ENCODE data around the gene OTOS.

Gene OTOS

DNA sequence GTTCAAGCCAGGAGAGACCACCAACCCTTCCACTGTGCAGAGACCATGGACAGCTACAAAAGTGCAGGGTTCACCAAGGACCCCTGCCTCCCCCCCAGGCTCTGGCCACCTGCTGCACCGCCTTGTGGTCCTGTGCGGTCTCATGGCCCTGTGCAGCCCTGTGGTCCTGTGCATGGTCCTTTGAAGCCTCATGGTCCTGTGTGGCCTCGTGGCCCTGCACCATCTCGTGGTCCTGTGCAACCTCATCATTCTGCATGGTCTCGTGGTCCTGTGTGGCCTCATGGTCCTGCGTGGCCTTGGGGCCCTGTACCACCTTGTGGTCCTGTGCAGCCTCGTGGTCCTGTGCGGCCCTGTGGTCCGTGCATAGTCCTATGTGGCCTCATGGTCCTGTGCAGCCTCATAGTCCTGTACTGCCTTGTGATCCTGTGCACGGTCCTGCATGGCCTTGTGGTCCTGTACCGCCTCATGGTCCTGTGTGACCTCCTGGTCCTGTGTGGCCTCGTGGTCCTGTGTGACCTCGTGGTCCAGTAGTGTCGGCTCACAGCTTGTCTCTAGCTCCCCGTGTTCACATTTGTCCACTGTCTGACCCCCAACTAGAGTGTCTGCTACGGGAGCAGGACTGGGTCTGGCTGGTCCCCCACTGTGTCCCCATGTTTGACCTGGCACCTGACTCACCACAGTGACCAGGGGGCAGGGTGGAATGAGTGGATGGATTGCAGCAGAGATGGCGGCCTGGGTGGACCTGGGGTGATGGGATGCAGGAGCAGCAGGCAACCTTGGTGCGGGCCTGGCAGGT lies 20.0 kb upstream of the OTOS start:
- TF ChIP-seq, protein P1, sequence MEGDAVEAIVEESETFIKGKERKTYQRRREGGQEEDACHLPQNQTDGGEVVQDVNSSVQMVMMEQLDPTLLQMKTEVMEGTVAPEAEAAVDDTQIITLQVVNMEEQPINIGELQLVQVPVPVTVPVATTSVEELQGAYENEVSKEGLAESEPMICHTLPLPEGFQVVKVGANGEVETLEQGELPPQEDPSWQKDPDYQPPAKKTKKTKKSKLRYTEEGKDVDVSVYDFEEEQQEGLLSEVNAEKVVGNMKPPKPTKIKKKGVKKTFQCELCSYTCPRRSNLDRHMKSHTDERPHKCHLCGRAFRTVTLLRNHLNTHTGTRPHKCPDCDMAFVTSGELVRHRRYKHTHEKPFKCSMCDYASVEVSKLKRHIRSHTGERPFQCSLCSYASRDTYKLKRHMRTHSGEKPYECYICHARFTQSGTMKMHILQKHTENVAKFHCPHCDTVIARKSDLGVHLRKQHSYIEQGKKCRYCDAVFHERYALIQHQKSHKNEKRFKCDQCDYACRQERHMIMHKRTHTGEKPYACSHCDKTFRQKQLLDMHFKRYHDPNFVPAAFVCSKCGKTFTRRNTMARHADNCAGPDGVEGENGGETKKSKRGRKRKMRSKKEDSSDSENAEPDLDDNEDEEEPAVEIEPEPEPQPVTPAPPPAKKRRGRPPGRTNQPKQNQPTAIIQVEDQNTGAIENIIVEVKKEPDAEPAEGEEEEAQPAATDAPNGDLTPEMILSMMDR (IDR thresholded peaks at IDR 0.05; ENCODE audit: poor library complexity, severe bottlenecking) = no peak
- Histone ChIP-seq H3K9me3 (ENCODE audit: severe bottlenecking) (no peaks in the 10 kb centered on the region), H3K4me3 (ENCODE audit: severe bottlenecking) (no peak overlapping the region), H3K27me3 (ENCODE audit: insufficient read depth, poor library complexity, severe bottlenecking) (no peaks in the 10 kb centered on the region), H3K27ac (ENCODE audit: poor library complexity, severe bottlenecking) (no peak overlapping the region), H3K4me1 (ENCODE audit: insufficient read depth, poor library complexity, severe bottlenecking) (no peaks in the 10 kb centered on the region), H3K36me3 (ENCODE audit: low read depth) (no peaks in the 10 kb centered on the region)
- no peak for ATAC-seq (ENCODE audit: low read depth)
- DNase-seq (ENCODE audit: low spot score) = peak; percentile 37

DNA sequence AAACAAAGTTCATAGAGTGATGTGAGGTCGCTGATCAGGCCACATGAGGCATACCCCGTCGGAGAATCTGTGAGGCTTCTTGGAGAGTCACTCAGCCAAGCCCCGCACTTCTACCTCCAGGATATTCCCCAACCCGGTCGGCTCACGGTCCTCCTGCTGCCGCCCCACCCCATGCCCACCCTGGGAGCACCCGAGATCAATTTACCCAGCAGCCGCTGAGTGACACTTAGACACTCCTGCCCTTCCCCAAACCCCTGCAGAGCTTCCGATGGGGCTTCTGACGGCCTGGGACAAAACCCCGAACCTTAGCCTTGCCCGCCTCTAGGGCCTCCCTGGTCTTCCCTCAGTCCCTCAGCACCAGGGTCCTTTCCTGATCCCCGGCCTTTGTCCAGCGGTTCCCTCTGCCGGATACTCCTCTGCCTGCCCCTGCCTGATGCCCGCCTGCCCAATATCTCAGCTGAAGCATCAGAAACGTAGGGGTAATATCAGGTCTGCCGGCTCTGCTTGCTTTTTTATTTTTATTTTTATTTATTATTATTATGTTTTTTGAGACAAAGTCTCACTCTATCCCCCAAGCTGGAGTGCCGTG lies 18.9 kb upstream of the OTOS start:
- ATAC-seq (ENCODE audit: low read depth) (no peak), DNase-seq (ENCODE audit: low spot score) (peak; percentile 22)
- no peaks in the 10 kb centered on the region for H3K4me1 ChIP-seq (ENCODE audit: insufficient read depth, poor library complexity, severe bottlenecking)
- no peak overlapping the region for H3K27ac ChIP-seq (ENCODE audit: poor library complexity, severe bottlenecking)
- TF ChIP-seq, protein P1 (IDR thresholded peaks at IDR 0.05; ENCODE audit: poor library complexity, severe bottlenecking) = no peak
- no peaks in the 10 kb centered on the region for H3K27me3 ChIP-seq (ENCODE audit: insufficient read depth, poor library complexity, severe bottlenecking)
- no peaks in the 10 kb centered on the region for H3K36me3 ChIP-seq (ENCODE audit: low read depth)
- H3K9me3 ChIP-seq (ENCODE audit: severe bottlenecking) = no peaks in the 10 kb centered on the region
- no peak overlapping the region for H3K4me3 ChIP-seq (ENCODE audit: severe bottlenecking)

DNA sequence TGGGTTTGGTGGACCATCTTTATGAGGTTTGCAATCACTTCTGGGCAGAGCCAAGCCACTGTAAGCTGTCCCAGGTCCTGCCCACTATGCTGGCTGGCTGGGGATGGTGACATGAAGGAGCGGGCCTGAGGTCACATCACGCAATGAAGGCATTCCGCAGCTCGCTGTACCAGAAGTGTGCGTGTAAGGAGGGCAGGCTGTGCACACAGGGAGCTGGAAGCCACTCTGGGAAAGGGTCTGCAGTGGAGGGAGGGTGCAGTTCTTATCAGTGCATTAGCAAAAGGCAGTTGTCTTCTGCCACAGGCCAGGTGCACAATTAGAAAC lies 16.7 kb upstream of the OTOS start:
- Histone ChIP-seq H3K27ac (ENCODE audit: poor library complexity, severe bottlenecking) (no peak overlapping the region), H3K4me1 (ENCODE audit: insufficient read depth, poor library complexity, severe bottlenecking) (no peaks in the 10 kb centered on the region), H3K4me3 (ENCODE audit: severe bottlenecking) (no peak overlapping the region), H3K9me3 (ENCODE audit: severe bottlenecking) (no peaks in the 10 kb centered on the region), H3K27me3 (ENCODE audit: insufficient read depth, poor library complexity, severe bottlenecking) (no peaks in the 10 kb centered on the region), H3K36me3 (ENCODE audit: low read depth) (no peaks in the 10 kb centered on the region)
- TF ChIP-seq, protein P1 (IDR thresholded peaks at IDR 0.05; ENCODE audit: poor library complexity, severe bottlenecking) = no peak
- ATAC-seq (ENCODE audit: low read depth) (no peak), DNase-seq (ENCODE audit: low spot score) (peak; percentile 45)

DNA sequence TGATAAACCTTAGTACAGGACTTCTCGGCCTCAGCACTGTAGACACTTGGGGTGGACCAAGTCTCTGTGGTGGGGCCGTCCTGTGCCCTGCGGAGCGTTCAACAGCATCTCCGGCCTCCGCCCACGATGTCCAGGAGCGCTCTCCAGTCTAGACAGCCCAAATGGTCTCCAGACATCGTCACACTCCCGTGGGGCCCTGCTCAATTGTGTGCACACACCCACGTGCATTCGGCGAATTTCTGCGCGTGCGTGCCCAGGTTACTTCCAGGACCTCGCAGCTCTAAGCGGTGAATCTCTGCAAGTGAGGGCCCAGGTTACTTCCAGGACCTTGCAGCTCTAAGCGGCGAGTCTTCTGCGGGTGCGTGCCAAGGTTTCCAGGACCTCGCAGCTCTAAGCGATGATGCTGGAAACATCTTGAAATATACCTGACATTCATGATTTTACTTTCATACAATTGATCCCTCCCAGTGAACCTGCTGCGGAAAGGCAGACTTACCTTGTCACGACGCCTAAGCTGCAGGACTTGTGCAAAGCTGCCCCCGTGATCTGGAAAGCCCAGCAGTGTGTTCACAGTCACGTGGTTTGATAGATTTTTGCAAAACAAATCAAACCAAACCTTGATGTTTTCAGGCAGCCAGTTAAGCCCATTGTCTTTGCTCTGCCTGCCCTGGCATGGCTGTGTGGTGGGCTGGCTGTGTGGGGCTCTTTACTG lies 16.1 kb upstream of the OTOS start:
- ATAC-seq (ENCODE audit: low read depth) = no peak
- TF ChIP-seq, protein P1 (IDR thresholded peaks at IDR 0.05; ENCODE audit: poor library complexity, severe bottlenecking) = no peak
- Histone ChIP-seq H3K27me3 (ENCODE audit: insufficient read depth, poor library complexity, severe bottlenecking) (no peaks in the 10 kb centered on the region), H3K9me3 (ENCODE audit: severe bottlenecking) (no peaks in the 10 kb centered on the region), H3K4me3 (ENCODE audit: severe bottlenecking) (no peak overlapping the region), H3K27ac (ENCODE audit: poor library complexity, severe bottlenecking) (no peak overlapping the region), H3K36me3 (ENCODE audit: low read depth) (no peaks in the 10 kb centered on the region), H3K4me1 (ENCODE audit: insufficient read depth, poor library complexity, severe bottlenecking) (no peaks in the 10 kb centered on the region)
- peak; percentile 35 for DNase-seq (ENCODE audit: low spot score)
